Sigmoid colon (tissue), 4 donors: ENCODE measurements around the gene TENM4.

Experiments used
- EP300 ChIP-seq, 4 donors: sonication (generic); formaldehyde crosslinking; IDR thresholded peaks; one replicate each; pipeline ENCODE4 v1.6.1; 2017; ENCODE audit warnings: antibody characterized with exemption in 4 of 4
- POLR2A ChIP-seq, 2 donors: fragments of 450-650 bp; IDR thresholded peaks; one replicate each; pipeline ENCODE4 v1.6.1; 2016; ENCODE audit warnings: antibody characterized with exemption in 2 of 2, mild to moderate bottlenecking in 2 of 2, moderate library complexity in 2 of 2
- POLR2AphosphoS5 ChIP-seq, 4 donors: sonication (generic); formaldehyde crosslinking; IDR thresholded peaks; one replicate each; pipeline ENCODE4 v1.6.1; 2017; ENCODE audit warnings: antibody characterized with exemption in 4 of 4
- TF ChIP-seq, protein P1 (sequence below), 4 experiments: fragments of 450-650 bp in 3 of 4; fragments of 200-600 bp in 1 of 4; IDR thresholded peaks; one replicate each; pipeline ENCODE4 v1.5.1; 2016 to 2019; ENCODE audit warnings: antibody characterized with exemption in 4 of 4, mild to moderate bottlenecking in 3 of 4, moderate library complexity in 2 of 4

DNA sequence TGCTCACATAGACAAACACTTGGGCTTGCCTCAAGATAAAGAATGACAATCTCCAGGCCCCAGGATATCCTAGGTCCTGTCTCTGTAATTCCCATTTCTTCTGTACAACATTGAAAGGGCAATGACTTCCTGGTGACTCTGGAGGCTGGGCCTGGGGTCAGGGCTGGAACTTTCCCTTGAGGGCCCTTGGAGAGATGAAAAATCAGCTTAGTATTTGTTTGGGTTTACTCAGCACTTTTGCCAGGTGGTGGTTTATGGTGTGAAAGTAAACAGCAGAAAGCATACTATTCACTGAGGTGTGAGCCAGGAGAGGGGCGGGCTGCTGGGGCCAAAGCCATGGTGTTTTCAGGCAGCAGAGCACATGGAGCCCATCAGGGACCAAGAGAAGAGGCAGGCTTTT lies 651.5 kb downstream of the TENM4 start:
- TF ChIP-seq POLR2A (IDR thresholded peaks at IDR 0.05) (no peak), POLR2AphosphoS5 (IDR thresholded peaks at IDR 0.05) (no peak), EP300 (IDR thresholded peaks at IDR 0.05) (no peak)
- TF ChIP-seq, protein P1, sequence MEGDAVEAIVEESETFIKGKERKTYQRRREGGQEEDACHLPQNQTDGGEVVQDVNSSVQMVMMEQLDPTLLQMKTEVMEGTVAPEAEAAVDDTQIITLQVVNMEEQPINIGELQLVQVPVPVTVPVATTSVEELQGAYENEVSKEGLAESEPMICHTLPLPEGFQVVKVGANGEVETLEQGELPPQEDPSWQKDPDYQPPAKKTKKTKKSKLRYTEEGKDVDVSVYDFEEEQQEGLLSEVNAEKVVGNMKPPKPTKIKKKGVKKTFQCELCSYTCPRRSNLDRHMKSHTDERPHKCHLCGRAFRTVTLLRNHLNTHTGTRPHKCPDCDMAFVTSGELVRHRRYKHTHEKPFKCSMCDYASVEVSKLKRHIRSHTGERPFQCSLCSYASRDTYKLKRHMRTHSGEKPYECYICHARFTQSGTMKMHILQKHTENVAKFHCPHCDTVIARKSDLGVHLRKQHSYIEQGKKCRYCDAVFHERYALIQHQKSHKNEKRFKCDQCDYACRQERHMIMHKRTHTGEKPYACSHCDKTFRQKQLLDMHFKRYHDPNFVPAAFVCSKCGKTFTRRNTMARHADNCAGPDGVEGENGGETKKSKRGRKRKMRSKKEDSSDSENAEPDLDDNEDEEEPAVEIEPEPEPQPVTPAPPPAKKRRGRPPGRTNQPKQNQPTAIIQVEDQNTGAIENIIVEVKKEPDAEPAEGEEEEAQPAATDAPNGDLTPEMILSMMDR (IDR thresholded peaks at IDR 0.05), result no peak
